Measurements from ENCODE around the gene TOP2B.
A peak's percentile ranks its signal among the peaks of the same experiment; 100 is the strongest.

The TOP2B gene

GRCh38 chr3:25611193-25611592, 53.5 kb downstream of the TOP2B start:
- DNase-seq (ENCODE audit: low spot score): no peak

GRCh38 chr3:25610779-25611178, 53.9 kb downstream of the TOP2B start:
- no peak for DNase-seq (ENCODE audit: low spot score)

- DNase-seq (ENCODE audit: low spot score): no peak
Observed at GRCh38 chr3:25610167-25610566, 54.5 kb downstream of the TOP2B start.

- DNase-seq (ENCODE audit: low spot score): peak; percentile 97
Observed at GRCh38 chr3:25604107-25604805, 60.5 kb downstream of the TOP2B start.

GRCh38 chr3:25603703-25604102, 61.0 kb downstream of the TOP2B start:
- DNase-seq (ENCODE audit: low spot score): peak; percentile 68

- no peak for DNase-seq (ENCODE audit: low spot score)
Observed at GRCh38 chr3:25597535-25598101, 67.1 kb downstream of the TOP2B start.

GRCh38 chr3:25594007-25594502, 70.7 kb downstream of the TOP2B start:
- DNase-seq (ENCODE audit: low spot score): peak; percentile 81

- DNase-seq (ENCODE audit: low spot score): no peak
Observed at GRCh38 chr3:25593001-25593400, 71.7 kb downstream of the TOP2B start.

- no peak for DNase-seq (ENCODE audit: low spot score)
Observed at GRCh38 chr3:25592510-25592968, 72.2 kb downstream of the TOP2B start.

- peak; percentile 99 for DNase-seq (ENCODE audit: low spot score)
Observed at GRCh38 chr3:25589783-25590258, 74.9 kb downstream of the TOP2B start.

GRCh38 chr3:25589104-25589782, 75.5 kb downstream of the TOP2B start:
- DNase-seq (ENCODE audit: low spot score): peak; percentile 57

- no peak for DNase-seq (ENCODE audit: low spot score)
Observed at GRCh38 chr3:25588441-25589103, 76.1 kb downstream of the TOP2B start.

- no peak for DNase-seq (ENCODE audit: low spot score)
Observed at GRCh38 chr3:25587975-25588374, 76.7 kb downstream of the TOP2B start.

GRCh38 chr3:25587526-25587925, 77.2 kb downstream of the TOP2B start:
- no peak for DNase-seq (ENCODE audit: low spot score)

- no peak for DNase-seq (ENCODE audit: low spot score)
Observed at GRCh38 chr3:25587094-25587493, 77.6 kb downstream of the TOP2B start.

GRCh38 chr3:25586553-25586952, 78.2 kb downstream of the TOP2B start:
- no peak for DNase-seq (ENCODE audit: low spot score)

- no peak for DNase-seq (ENCODE audit: low spot score)
Observed at GRCh38 chr3:25586167-25586505, 78.6 kb downstream of the TOP2B start.

GRCh38 chr3:25585361-25586166, 79.1 kb downstream of the TOP2B start:
- DNase-seq (ENCODE audit: low spot score): peak; percentile 99

GRCh38 chr3:25584011-25584789, 80.5 kb downstream of the TOP2B start:
- no peak for DNase-seq (ENCODE audit: low spot score)

GRCh38 chr3:25583343-25583742, 81.4 kb downstream of the TOP2B start:
- DNase-seq (ENCODE audit: low spot score): no peak

GRCh38 chr3:25582242-25582641, 82.5 kb downstream of the TOP2B start:
- peak; percentile 94 for DNase-seq (ENCODE audit: low spot score)

Measured in COLO829 (cell line).